Skeletal muscle tissue (tissue), 4 donors: ENCODE results near the gene ACVR1. TPM values are rescaled to one million over a fixed set of nuclear protein-coding genes. Genes with fewer than 3 reads are reported as not detected.
"Not testable (repeated sequence)": the region's sequence is repeated elsewhere in the genome, so short reads cannot be mapped to it uniquely, and the experiment has no call there.

Source experiments
- H3K27ac ChIP-seq: one replicate; pipeline ENCODE4 v1.7.0; 2013; ENCODE audit warnings: mild to moderate bottlenecking, low read depth, low read length, inconsistent platforms
- H3K27me3 ChIP-seq, 3 donors: one replicate each; pipeline ENCODE4 v1.7.0; 2013; ENCODE audit warnings: low read length in 3 of 3; ENCODE audit not compliant: control insufficient read depth in 3 of 3, insufficient read depth in 3 of 3
- H3K36me3 ChIP-seq, 3 donors: one replicate each; pipeline ENCODE4 v1.7.0; 2013; ENCODE audit warnings: low read length in 3 of 3; ENCODE audit not compliant: control insufficient read depth in 3 of 3, insufficient read depth in 3 of 3
- H3K4me1 ChIP-seq, 3 donors: one replicate each; pipeline ENCODE4 v1.7.0; 2013; ENCODE audit warnings: low read length in 3 of 3, mild to moderate bottlenecking in 3 of 3; ENCODE audit not compliant: control insufficient read depth in 3 of 3, insufficient read depth in 3 of 3
- H3K4me3 ChIP-seq, 3 donors: one replicate each; pipeline ENCODE4 v1.7.0; 2013; ENCODE audit warnings: low read length in 3 of 3
- H3K9ac ChIP-seq, 3 donors: one replicate each; pipeline ENCODE4 v1.7.0; 2013; ENCODE audit warnings: low read length in 3 of 3, mild to moderate bottlenecking in 3 of 3, moderate library complexity in 2 of 3, low read depth in 1 of 3
- H3K9me3 ChIP-seq, 3 donors: one replicate each; pipeline ENCODE4 v1.7.0; 2013; ENCODE audit warnings: low read length in 3 of 3; ENCODE audit not compliant: control insufficient read depth in 3 of 3
- total RNA-seq: library from RNA; depleted of rRNA; stranded (reverse); fragments of >200 nt; gene quantifications from one replicate; pipeline ENCODE4 v1.2.3, GENCODE V29; 2014
- donor health status: Osteomylitis.

Gene ACVR1
- total RNA-seq, 1 donor from 2014 or later = 18.8 TPM

DNA sequence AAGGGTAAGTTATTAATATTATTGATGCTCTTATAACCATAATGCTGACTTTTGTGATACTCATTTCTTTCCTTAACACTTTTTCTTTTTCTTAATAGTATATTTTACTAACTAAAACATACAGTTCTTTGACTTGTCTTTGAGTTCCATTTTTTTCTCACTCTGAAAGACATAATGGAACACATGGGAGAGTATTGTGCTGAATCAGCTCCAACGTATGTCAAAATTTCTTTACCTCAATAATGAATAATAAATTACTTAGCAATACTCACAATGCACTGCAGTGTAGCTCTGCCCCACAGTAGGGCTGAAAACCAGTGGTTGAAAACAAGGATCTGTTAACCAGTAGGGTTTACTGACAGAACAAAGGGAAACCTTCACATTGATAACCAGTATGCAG, 40.7 kb downstream of the ACVR1 start:
- Histone ChIP-seq H3K9ac (no peak overlapping the region), H3K4me1 (peaks cover 58 to 63% (median 62%) of the 10 kb centered on the region in 3 donors), H3K36me3 (no peaks in the 10 kb centered on the region), H3K4me3 (no peak overlapping the region), H3K9me3 (no peaks in the 10 kb centered on the region), H3K27ac (no peak overlapping the region), H3K27me3 (no peaks in the 10 kb centered on the region)

DNA sequence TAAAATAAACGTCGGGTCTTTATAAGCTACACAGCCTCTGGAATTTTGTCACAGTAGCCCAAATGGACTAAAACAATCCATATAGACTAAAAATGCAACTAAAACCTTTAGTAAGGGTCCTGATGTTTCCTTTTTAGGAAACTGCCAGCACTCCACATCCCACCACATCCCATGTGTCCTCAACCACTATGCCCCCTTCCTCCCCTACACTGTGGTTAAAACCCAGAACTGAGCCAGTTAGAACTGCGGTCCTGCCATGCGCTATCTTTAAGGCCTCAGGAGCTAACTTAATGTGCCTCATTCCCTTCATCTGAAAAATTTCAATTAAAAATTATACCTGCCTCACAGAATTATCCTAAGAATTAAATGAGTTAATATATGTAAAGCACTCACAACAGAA, 41.1 kb downstream of the ACVR1 start:
- Histone ChIP-seq H3K9ac (no peak overlapping the region), H3K9me3 (no peaks in the 10 kb centered on the region), H3K27me3 (no peaks in the 10 kb centered on the region), H3K27ac (no peak overlapping the region), H3K4me3 (no peak overlapping the region), H3K4me1 (peaks cover 53 to 59% (median 57%) of the 10 kb centered on the region in 3 donors), H3K36me3 (no peaks in the 10 kb centered on the region)

DNA sequence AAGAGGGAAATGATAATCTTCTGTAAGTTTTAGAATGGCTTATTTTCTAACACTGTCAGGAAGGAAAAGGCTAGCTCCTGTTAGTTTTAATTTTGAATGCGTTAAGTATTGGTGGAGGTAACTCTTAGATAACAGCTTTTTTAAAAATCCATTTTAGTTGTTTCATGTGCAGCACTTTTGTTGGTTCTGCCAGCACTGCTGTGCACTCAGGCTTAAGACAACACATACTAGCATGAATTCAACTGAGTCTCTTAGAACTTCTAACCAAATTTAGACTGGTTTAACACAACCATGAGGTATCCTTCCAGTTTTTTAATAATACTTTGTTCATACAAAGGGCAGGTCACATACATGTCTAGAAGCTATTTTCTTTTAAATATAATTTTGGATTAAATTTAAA, 42.4 kb downstream of the ACVR1 start:
- H3K4me1 ChIP-seq = peaks cover 41 to 46% (median 44%) of the 10 kb centered on the region in 3 donors
- no peak overlapping the region for H3K9ac ChIP-seq
- H3K36me3 ChIP-seq = no peaks in the 10 kb centered on the region
- H3K27ac ChIP-seq = no peak overlapping the region
- H3K9me3 ChIP-seq = no peaks in the 10 kb centered on the region
- H3K27me3 ChIP-seq = no peaks in the 10 kb centered on the region
- H3K4me3 ChIP-seq = no peak overlapping the region

DNA sequence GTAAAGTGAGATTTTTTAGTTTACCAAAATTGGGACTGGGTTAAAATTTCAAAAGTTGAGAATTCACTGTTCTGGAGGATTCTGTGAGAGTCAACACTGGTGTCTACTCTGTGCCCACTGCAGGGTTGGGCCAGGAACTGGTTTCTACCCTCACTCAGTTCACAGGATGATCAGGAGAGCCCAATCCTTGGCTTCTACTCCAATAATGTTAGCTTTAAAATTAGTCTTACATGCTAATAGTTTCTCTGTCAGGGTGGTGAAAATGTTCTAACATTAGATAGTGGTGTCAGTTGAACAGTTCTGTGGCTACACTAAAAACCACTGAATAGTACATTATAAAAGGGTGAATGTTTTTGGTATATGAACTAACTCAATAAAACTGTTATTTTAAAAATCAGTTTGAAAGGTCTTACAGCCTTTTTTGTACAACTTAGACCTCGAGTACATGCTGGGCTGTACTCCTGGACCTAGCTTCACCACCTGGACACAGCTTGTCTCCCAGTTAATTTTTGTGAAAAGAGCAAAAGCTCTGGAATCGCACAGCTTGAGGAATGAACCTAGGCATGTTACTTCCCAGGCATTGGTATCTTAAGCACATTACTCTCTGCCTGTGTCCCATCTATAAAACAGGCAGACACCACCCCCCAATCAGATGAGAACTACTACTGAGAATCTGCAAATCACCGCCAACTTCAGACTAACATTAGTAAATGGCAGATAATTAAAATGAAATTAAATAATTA, 44.4 kb downstream of the ACVR1 start:
- Histone ChIP-seq H3K27me3 (no peaks in the 10 kb centered on the region), H3K9me3 (no peaks in the 10 kb centered on the region), H3K4me3 (no peak overlapping the region), H3K4me1 (peaks cover 26 to 31% (median 27%) of the 10 kb centered on the region in 3 donors), H3K27ac (peak overlapping the region; percentile 79), H3K36me3 (no peaks in the 10 kb centered on the region), H3K9ac (peak overlapping the region in 2 of 3 donors; percentile 9 to 27)

DNA sequence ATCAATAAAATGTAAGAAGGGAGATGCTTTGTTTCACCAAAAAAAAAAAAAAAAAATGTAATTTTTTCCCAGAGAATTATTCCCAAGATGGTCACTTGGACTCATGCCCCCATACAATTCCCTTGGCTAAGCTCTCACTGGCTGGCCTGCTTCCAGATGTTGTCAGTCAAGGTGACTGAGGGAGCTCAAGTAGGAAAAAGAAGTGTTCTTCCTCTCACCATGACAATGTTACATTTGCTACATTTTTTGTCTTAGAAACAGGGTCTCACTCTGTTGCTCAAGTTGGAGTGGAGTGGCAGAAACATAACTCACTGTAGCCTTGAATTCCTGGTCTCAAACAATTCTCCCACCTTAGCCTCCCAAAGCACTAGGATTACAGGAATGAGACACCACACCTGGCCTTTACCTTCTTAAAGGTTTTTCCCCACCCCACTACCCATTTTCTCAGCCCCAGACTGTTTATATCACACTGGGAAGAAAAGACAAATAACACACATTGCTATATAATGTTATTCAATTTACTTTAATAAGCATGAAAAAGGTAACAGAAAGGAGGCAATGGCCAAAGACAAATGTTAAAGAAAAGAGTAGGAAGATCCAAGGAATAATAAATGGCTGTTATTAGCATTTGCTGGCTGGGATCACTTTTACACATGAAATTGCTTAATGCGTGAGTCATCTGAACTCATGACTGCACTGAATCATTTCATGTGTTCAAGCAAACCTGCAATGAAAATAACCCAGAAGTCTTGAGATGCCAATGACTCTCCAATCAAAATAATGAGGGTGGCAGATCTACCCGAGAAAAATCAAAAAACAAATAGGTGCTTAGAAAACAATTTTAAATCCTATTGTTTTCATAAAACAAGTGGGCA, 45.2 kb downstream of the ACVR1 start:
- H3K9ac ChIP-seq = peak overlapping the region in 1 of 3 donors; percentile 9
- H3K4me1 ChIP-seq = peaks cover 19 to 27% (median 22%) of the 10 kb centered on the region in 3 donors
- peak overlapping the region; percentile 79 for H3K27ac ChIP-seq
- no peaks in the 10 kb centered on the region for H3K27me3 ChIP-seq
- no peaks in the 10 kb centered on the region for H3K36me3 ChIP-seq
- no peaks in the 10 kb centered on the region for H3K9me3 ChIP-seq
- peak overlapping the region in 1 of 3 donors; percentile 13 for H3K4me3 ChIP-seq

DNA sequence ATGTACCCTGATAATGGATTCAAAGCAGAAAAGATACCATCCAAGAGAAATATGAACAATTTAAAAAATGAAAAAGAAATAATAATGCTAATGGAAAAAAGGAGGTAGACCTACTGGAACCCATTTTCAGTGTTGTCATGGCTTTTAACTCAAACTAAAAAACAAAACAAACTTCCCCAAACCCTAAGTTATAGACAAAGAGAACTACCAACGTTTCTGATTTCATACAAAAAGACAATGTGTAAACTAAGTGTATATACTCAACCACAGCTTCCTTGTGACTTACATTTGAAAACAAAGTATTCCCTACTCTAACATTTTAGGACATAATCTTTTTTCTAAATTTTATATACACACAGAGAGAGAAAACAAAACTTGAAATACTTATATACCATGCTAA, 45.9 kb downstream of the ACVR1 start:
- Histone ChIP-seq H3K4me1 (peaks cover 18 to 28% (median 21%) of the 10 kb centered on the region in 3 donors), H3K27ac (no peak overlapping the region), H3K9ac (no peak overlapping the region), H3K9me3 (no peaks in the 10 kb centered on the region), H3K27me3 (no peaks in the 10 kb centered on the region), H3K4me3 (no peak overlapping the region), H3K36me3 (no peaks in the 10 kb centered on the region)

DNA sequence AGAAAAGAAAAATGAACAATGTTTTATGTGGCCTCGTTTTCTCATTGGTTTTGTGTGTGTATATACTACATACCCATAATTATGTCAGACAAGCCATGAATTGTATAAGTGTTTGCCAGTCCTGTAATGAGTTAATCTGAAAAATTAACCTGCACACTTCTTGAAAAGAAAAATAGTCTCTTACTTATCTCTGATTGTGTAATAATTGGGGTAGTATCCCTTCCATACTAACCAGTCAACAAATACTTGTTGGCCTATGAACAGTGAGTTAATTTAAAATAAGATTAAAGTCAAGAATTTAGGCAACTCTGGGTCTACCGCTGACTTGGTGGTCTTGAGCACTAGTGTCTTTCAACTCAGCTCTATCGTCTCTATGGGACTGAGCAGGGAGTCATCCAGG, 48.8 kb downstream of the ACVR1 start:
- no peak overlapping the region for H3K27ac ChIP-seq
- H3K4me1 ChIP-seq = peaks cover 19 to 35% (median 24%) of the 10 kb centered on the region in 3 donors

DNA sequence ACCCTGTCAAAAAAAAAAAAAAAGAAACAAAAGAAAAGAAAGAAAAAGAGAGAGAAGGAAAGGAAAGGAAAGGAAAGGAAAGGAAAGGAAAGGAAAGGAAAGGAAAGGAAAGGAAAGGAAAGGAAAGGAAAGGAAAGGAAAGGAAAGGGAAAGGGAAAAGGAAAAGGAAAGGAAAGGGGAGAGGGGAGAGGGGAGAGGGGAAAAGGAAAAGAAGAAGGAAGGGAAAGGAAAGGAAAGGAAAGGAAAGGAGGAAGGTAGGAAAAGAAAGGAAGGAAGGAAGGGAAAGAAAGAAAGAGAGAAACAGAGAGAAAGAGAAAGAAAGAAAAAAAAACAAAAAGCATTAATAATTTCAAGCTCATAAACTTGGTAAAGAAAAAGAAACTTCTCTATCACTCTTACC, 49.5 kb downstream of the ACVR1 start:
- not testable (repeated sequence) for H3K9me3 ChIP-seq, H3K27ac ChIP-seq, H3K9ac ChIP-seq, H3K4me3 ChIP-seq, H3K36me3 ChIP-seq, H3K27me3 ChIP-seq
- peaks cover 18 to 34% (median 24%) of the 10 kb centered on the region in 3 donors for H3K4me1 ChIP-seq

More for the DNA sequence above, 48.8 kb downstream of the ACVR1 start:
- Histone ChIP-seq H3K36me3 (peaks cover 0 to 2% (median 0%) of the 10 kb centered on the region in 3 donors), H3K27me3 (no peaks in the 10 kb centered on the region), H3K4me3 (no peak overlapping the region), H3K9me3 (no peaks in the 10 kb centered on the region), H3K9ac (no peak overlapping the region)

DNA sequence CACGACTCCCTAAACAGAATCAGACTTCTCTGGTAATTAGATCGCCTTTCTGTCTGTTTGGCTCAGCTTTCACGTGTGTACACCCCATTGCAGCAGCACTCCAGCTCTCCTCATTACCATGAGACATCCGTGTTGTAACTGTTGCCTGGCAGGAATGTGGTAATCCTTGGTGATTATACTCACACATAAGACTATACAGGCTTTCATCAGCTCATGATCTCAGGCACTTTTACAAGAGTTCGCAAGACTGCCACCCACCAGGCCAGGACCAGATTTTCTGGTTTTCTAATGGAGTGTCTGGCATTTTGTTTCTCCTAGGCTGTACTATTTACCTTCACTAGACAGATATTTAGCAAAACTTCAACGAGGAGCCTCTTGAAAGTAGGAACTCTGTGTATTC, 50.2 kb downstream of the ACVR1 start:
- Histone ChIP-seq H3K27ac (no peak overlapping the region), H3K4me3 (no peak overlapping the region), H3K27me3 (no peaks in the 10 kb centered on the region), H3K36me3 (peaks cover 0 to 2% (median 0%) of the 10 kb centered on the region in 3 donors), H3K9me3 (no peaks in the 10 kb centered on the region), H3K4me1 (peaks cover 11 to 29% (median 17%) of the 10 kb centered on the region in 3 donors), H3K9ac (no peak overlapping the region)

DNA sequence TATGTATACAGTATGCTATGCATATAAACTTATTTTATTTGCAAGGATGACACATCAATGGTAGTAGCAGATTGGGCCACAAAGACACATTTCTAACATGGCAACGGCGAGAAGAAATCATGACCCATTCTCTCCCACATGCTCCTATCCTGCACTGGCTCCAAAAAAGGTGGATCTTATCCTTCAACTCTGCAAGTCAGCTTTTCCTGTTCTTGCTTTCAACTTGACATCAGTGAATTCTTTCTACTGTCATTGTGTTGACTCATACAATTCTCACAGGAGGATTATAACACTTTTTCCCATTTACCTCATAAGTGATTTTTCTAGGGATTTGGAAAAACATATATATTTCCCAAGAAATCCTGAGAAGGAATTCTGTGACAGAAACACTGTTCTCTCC, 53.1 kb downstream of the ACVR1 start:
- peaks cover 4 to 7% (median 4%) of the 10 kb centered on the region in 3 donors for H3K36me3 ChIP-seq
- no peak overlapping the region for H3K4me3 ChIP-seq
- H3K27ac ChIP-seq = no peak overlapping the region
- peaks cover 8 to 31% (median 13%) of the 10 kb centered on the region in 3 donors for H3K4me1 ChIP-seq
- H3K9me3 ChIP-seq = no peaks in the 10 kb centered on the region
- no peaks in the 10 kb centered on the region for H3K27me3 ChIP-seq
- H3K9ac ChIP-seq = no peak overlapping the region
